Panc1 (cell line): ENCODE results near the gene PON2. TPM values are rescaled to one million over a fixed set of nuclear protein-coding genes. Genes with fewer than 3 reads are reported as not detected.
"Not testable (repeated sequence)": the region's sequence is repeated elsewhere in the genome, so short reads cannot be mapped to it uniquely, and the experiment has no call there.

Experiments
- ATAC-seq: fragments of 200-7000 bp; cut with Tn5 transposase; 2 replicates; pipeline ENCODE4 v1.9.1; 2020; ENCODE audit warnings: mild to moderate bottlenecking, moderate library complexity
- BruUV-seq: library from RNA; stranded (reverse); fragments of 400-500 nt; replicated peaks from 2 replicates; lab custom pipeline; 2021; lab: Mats Ljungman, UMichigan
- CTCF ChIA-PET: fragments of 300-600 bp; sonication (Branson Sonifier 250); formaldehyde crosslinking; loops from one replicate; lab custom pipeline; 2022; ENCODE audit warnings: antibody characterized with exemption; lab: Charles Lee
- POLR2A ChIA-PET: fragments of 300-600 bp; sonication (Branson Sonifier 250); formaldehyde crosslinking; loops from one replicate; lab custom pipeline; 2022; ENCODE audit warnings: antibody characterized with exemption; lab: Charles Lee
- DNase-seq: peaks from one replicate; pipeline ENCODE4 v3.0.0-alpha.2; 2010; ENCODE audit warnings: low read depth, low spot score
- H3K27ac ChIP-seq: 2 replicates; pipeline ENCODE4 v1.5.1; 2011; ENCODE audit warnings: mild to moderate bottlenecking, low read length, inconsistent platforms
- H3K27me3 ChIP-seq: fragments of 200-500 bp; sonication (Bioruptor generic); 2 replicates; pipeline ENCODE4 v1.6.0; 2014; ENCODE audit warnings: low read length, inconsistent platforms; ENCODE audit not compliant: control insufficient read depth, insufficient read depth
- H3K36me3 ChIP-seq: fragments of 200-500 bp; sonication (Bioruptor generic); 2 replicates; pipeline ENCODE4 v1.5.1; 2014; ENCODE audit warnings: inconsistent platforms, mild to moderate bottlenecking, low read length, moderate library complexity; ENCODE audit not compliant: control insufficient read depth, insufficient read depth
- H3K4me1 ChIP-seq: 2 replicates; pipeline ENCODE4 v1.5.1; 2011; ENCODE audit warnings: inconsistent platforms, mild to moderate bottlenecking, low read length, moderate library complexity; ENCODE audit not compliant: control insufficient read depth, insufficient read depth
- H3K4me3 ChIP-seq, 2 experiments: 2 replicates each; pipeline ENCODE4 v1.5.1; 2011 to 2012; ENCODE audit warnings: low read depth in 2 of 2, low read length in 2 of 2, mild to moderate bottlenecking in 2 of 2, inconsistent platforms in 1 of 2, moderate library complexity in 1 of 2
- H3K9me3 ChIP-seq: fragments of 200-500 bp; sonication (Bioruptor generic); 2 replicates; pipeline ENCODE4 v1.5.1; 2014; ENCODE audit warnings: low read depth, mild to moderate bottlenecking, inconsistent platforms, low read length, moderate library complexity; ENCODE audit not compliant: control insufficient read depth, insufficient read depth
- POLR2AphosphoS5 ChIP-seq: IDR thresholded peaks from 2 replicates; pipeline ENCODE4 v1.6.1; 2012; ENCODE audit warnings: mild to moderate bottlenecking, low read depth, low read length, moderate library complexity
- SIN3A ChIP-seq: IDR thresholded peaks from 2 replicates; pipeline ENCODE4 v1.6.1; 2012; ENCODE audit warnings: low read depth, mild to moderate bottlenecking, low read length, moderate library complexity, borderline replicate concordance; ENCODE audit not compliant: insufficient read depth
- TCF7L2 ChIP-seq: IDR thresholded peaks from 2 replicates; pipeline ENCODE4 v1.6.1; 2011; ENCODE audit warnings: mild to moderate bottlenecking, low read depth, low read length, inconsistent platforms
- in situ Hi-C: cut with HindIII; loops from 2 replicates; pipeline ENCODE4 v1.10.0; 2016; ENCODE audit warnings: low sequenced_read_pairs, low pct_unique_long_range_greater_than_20kb
- intact Hi-C: fragments of 100-400 bp; cut with micrococcal nuclease; formaldehyde crosslinking; loops from one replicate; pipeline ENCODE4 v1.10.0; 2022; ENCODE audit not compliant: unreplicated experiment
- total RNA-seq: library from RNA; stranded (reverse); gene quantifications from one replicate; pipeline ENCODE4 v1.2.1, GENCODE V29; 2021; ENCODE audit not compliant: unreplicated experiment
- TF ChIP-seq, protein P1 (sequence below), 2 experiments: IDR thresholded peaks; 2 replicates each; pipeline ENCODE4 v1.6.1; 2011 to 2012; ENCODE audit warnings: low read depth in 2 of 2, control low read depth in 1 of 2, low read length in 1 of 2, mild to moderate bottlenecking in 1 of 2, moderate library complexity in 1 of 2; ENCODE audit not compliant: insufficient read depth in 1 of 2
- TF ChIP-seq, protein P2 (sequence below): fragments of 450-650 bp; IDR thresholded peaks from 2 replicates; pipeline ENCODE4 v1.5.1; 2017; ENCODE audit warnings: mild to moderate bottlenecking

The PON2 gene
- total RNA-seq, 1 experiment from 2014 or later = 116 TPM

DNA sequence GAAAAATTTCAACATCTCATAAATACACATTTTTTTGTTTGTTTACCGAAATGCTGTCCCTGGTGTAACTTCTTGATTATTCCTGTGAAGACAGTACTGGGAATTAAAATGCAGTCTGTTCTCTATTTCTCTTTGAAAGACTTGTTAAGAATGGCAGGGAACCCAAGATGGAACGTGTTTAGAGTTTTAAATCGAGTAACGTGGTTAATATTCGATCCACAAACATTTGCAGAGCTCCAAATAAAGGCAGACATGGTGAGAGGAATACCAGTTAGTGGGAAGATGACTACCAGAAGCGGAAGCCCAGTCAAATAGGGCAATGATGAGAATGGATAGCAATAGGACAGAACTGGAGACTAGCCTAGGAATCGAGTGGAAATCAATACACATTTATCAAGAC, 45.3 kb downstream of the PON2 start:
- no peak for ATAC-seq
- intact Hi-C loops (no loop called here), in situ Hi-C loops (no loop called here)
- no TSS peak for BruUV-seq
- Histone ChIP-seq H3K27ac (no peak overlapping the region), H3K4me1 (no peaks in the 10 kb centered on the region), H3K4me3 (no peak overlapping the region), H3K9me3 (no peaks in the 10 kb centered on the region), H3K36me3 (no peaks in the 10 kb centered on the region), H3K27me3 (no peaks in the 10 kb centered on the region)
- ChIA-PET POLR2A (no interaction called here), CTCF (no interaction called here)
- TF ChIP-seq, protein P1, sequence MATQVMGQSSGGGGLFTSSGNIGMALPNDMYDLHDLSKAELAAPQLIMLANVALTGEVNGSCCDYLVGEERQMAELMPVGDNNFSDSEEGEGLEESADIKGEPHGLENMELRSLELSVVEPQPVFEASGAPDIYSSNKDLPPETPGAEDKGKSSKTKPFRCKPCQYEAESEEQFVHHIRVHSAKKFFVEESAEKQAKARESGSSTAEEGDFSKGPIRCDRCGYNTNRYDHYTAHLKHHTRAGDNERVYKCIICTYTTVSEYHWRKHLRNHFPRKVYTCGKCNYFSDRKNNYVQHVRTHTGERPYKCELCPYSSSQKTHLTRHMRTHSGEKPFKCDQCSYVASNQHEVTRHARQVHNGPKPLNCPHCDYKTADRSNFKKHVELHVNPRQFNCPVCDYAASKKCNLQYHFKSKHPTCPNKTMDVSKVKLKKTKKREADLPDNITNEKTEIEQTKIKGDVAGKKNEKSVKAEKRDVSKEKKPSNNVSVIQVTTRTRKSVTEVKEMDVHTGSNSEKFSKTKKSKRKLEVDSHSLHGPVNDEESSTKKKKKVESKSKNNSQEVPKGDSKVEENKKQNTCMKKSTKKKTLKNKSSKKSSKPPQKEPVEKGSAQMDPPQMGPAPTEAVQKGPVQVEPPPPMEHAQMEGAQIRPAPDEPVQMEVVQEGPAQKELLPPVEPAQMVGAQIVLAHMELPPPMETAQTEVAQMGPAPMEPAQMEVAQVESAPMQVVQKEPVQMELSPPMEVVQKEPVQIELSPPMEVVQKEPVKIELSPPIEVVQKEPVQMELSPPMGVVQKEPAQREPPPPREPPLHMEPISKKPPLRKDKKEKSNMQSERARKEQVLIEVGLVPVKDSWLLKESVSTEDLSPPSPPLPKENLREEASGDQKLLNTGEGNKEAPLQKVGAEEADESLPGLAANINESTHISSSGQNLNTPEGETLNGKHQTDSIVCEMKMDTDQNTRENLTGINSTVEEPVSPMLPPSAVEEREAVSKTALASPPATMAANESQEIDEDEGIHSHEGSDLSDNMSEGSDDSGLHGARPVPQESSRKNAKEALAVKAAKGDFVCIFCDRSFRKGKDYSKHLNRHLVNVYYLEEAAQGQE (IDR thresholded peaks at IDR 0.05; ENCODE audit: insufficient read depth in 1 of 2, low read depth in 2 of 2, low read length in 1 of 2) = no peak
- TF ChIP-seq POLR2AphosphoS5 = no peak
- DNase-seq = no peak

DNA sequence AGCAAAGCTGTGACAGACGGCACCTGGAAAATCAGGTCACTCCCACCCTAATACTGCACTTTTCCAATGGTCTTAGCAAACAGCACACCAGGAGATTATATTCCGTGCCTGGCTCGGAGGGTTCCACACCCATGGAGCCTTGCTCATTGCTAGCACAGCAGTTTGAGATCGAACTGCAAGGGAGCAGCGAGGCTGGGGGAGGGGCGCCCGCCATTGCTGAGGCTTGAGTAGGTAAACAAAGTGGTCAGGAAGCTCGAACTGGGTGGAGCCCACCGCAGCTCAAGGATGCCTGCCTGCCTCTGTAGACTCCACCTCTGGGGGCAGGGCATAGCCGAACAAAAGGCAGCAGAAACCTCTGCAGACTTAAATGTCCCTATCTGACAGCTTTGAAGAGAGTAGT, 55.4 kb downstream of the PON2 start:
- POLR2A ChIA-PET, in situ Hi-C loops, DNase-seq, intact Hi-C loops, ATAC-seq, H3K4me1 ChIP-seq, H3K9me3 ChIP-seq, BruUV-seq, H3K4me3 ChIP-seq, CTCF ChIA-PET, H3K27me3 ChIP-seq, H3K27ac ChIP-seq, H3K36me3 ChIP-seq: not testable (repeated sequence)

DNA sequence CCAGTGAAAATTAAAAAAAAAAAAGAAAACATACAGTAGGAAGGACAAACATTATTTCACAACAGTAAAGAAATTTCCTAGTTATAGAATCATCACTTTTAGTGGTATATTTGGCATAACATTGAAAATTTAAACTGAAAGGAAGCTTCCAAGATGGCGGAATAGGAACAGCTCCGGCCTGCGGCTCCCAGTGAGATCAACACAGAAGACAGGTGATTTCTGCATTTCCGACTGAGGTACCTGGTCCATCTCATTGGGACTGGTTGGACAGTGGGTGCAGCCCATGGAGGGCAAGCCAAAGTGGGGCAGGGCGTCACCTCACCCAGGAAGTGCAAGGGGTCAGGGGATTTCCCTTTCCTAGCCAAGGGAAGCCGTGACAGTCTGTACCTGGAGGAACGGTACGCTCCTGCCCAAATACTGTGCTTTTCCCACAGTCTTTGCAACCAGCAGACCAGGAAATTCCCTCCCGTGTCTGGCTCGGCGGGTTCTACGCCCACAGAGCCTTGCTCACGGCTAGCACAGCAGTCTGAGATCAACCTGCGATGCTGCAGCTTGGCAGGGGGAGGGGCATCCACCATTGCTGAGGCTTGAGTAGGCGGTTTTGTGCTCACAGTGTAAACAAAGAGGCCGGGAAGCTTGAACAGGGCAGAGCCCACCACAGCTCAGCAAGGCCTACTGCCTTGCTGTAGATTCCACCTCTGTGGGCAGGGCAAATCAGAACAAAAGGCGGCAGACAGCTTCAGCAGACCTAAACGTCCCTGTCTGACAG, 58.0 kb downstream of the PON2 start:
- DNase-seq = no peak
- Histone ChIP-seq H3K36me3 (no peaks in the 10 kb centered on the region), H3K4me1 (no peaks in the 10 kb centered on the region), H3K27ac (no peak overlapping the region), H3K27me3 (no peaks in the 10 kb centered on the region), H3K4me3 (no peak overlapping the region), H3K9me3 (no peaks in the 10 kb centered on the region)
- ChIA-PET CTCF (no interaction called here), POLR2A (no interaction called here)
- intact Hi-C loops = no loop called here
- TF ChIP-seq, protein P2, sequence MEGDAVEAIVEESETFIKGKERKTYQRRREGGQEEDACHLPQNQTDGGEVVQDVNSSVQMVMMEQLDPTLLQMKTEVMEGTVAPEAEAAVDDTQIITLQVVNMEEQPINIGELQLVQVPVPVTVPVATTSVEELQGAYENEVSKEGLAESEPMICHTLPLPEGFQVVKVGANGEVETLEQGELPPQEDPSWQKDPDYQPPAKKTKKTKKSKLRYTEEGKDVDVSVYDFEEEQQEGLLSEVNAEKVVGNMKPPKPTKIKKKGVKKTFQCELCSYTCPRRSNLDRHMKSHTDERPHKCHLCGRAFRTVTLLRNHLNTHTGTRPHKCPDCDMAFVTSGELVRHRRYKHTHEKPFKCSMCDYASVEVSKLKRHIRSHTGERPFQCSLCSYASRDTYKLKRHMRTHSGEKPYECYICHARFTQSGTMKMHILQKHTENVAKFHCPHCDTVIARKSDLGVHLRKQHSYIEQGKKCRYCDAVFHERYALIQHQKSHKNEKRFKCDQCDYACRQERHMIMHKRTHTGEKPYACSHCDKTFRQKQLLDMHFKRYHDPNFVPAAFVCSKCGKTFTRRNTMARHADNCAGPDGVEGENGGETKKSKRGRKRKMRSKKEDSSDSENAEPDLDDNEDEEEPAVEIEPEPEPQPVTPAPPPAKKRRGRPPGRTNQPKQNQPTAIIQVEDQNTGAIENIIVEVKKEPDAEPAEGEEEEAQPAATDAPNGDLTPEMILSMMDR = no peak
- TF ChIP-seq SIN3A = no peak
- no peak for TF ChIP-seq POLR2AphosphoS5
- no peak for TF ChIP-seq TCF7L2
- TF ChIP-seq, protein P1 (IDR thresholded peaks at IDR 0.05; ENCODE audit: insufficient read depth in 1 of 2, low read depth in 2 of 2, low read length in 1 of 2) = no peak
- in situ Hi-C loops = no loop called here
- no TSS peak for BruUV-seq
- ATAC-seq = no peak
